Right lobe of liver (tissue), 4 donors: ENCODE results near the gene NAA35.

ENCODE experiments used
- POLR2A ChIP-seq: fragments of 450-650 bp; IDR thresholded peaks from one replicate; pipeline ENCODE4 v1.6.1; 2017; ENCODE audit warnings: antibody characterized with exemption, mild to moderate bottlenecking
- TF ChIP-seq, protein P1 (sequence below), 4 donors: fragments of 200-600 bp in 3 of 4; fragments of 450-650 bp in 1 of 4; IDR thresholded peaks; one replicate each; pipeline versions ENCODE4 v1.5.1 to v1.8.0; 2016 to 2022; ENCODE audit warnings: antibody characterized with exemption in 4 of 4, mild to moderate bottlenecking in 2 of 4
- donor health status: DM: no; HTN: no; CAD: no.
- donor health status: DM: no; HTN: no; CAD: no.
- donor health status: DM: no; HTN: yes; CAD: no.

DNA sequence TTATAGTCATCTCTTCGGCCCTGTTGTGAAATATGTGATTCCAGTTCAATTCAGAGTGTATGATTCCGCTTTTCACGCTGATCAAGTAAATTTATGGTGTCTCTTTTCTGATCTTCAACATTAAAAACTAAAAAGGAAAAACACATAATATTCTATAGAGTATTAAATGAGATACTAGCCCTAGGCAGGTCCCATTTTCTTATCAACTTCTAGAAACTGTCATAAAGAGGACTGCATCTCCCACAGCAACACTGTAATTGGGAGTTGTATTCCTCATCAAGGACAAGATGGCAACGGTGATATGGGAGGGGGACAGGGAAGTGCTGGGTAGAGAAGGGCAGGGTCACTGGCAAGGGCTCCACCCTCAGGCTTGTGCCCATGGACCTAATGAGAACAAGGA is 86.8 kb downstream of the NAA35 start:
- TF ChIP-seq POLR2A = no peak
- TF ChIP-seq, protein P1, sequence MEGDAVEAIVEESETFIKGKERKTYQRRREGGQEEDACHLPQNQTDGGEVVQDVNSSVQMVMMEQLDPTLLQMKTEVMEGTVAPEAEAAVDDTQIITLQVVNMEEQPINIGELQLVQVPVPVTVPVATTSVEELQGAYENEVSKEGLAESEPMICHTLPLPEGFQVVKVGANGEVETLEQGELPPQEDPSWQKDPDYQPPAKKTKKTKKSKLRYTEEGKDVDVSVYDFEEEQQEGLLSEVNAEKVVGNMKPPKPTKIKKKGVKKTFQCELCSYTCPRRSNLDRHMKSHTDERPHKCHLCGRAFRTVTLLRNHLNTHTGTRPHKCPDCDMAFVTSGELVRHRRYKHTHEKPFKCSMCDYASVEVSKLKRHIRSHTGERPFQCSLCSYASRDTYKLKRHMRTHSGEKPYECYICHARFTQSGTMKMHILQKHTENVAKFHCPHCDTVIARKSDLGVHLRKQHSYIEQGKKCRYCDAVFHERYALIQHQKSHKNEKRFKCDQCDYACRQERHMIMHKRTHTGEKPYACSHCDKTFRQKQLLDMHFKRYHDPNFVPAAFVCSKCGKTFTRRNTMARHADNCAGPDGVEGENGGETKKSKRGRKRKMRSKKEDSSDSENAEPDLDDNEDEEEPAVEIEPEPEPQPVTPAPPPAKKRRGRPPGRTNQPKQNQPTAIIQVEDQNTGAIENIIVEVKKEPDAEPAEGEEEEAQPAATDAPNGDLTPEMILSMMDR (IDR thresholded peaks at IDR 0.05) = no peak
